HG03565 (cell line): ENCODE data around the gene CEP19.

Source experiments
- ATAC-seq: cut with Tn5 transposase; IDR thresholded peaks from one replicate; pipeline ENCODE4 v1.9.1; 2021; ENCODE audit warnings: mild to moderate bottlenecking, moderate library complexity; ENCODE audit not compliant: unreplicated experiment

CEP19 gene

DNA sequence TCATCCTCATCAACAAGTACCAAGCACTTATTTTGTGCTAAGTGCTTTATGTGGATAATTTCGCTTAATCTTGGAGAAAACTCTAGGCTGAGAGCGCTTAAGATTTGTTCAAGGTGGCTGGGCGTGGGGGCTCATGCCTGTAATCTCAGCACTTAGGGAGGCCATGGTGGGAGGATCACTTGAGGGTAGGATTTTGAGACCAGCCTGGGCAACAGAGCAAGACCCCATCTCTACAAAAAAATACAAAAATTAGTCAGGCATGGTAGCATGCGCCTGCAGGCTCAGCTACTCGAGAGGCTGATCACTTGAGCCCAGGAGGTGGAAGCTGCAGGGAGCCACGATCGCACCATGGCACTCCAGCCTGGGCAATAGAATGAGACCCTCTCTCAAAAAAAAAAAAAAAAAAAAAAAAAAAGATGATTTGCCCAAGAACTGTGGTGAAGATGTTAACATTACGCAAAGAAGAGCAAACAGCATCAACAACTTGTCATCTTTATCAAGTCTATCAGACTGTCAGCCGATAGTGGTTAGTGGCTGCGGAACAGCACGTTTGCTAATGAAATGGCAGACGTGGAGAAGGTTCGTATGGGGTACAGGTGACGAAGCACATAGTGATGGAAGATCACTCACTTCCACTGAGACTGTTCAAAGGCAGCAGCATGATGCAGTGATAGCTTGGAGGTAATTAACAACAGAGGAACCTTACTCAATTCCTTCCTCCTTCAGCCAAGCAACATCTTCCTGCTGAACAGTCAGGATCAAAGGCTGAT, 44.8 kb downstream of the CEP19 start:
- ATAC-seq = no peak

GRCh38 chr3:196666001-196666867, 45.8 kb downstream of the CEP19 start:
- ATAC-seq = no peak

GRCh38 chr3:196662711-196663571, 49.1 kb downstream of the CEP19 start:
- ATAC-seq = no peak

GRCh38 chr3:196662033-196662432, 50.0 kb downstream of the CEP19 start:
- ATAC-seq = no peak

DNA sequence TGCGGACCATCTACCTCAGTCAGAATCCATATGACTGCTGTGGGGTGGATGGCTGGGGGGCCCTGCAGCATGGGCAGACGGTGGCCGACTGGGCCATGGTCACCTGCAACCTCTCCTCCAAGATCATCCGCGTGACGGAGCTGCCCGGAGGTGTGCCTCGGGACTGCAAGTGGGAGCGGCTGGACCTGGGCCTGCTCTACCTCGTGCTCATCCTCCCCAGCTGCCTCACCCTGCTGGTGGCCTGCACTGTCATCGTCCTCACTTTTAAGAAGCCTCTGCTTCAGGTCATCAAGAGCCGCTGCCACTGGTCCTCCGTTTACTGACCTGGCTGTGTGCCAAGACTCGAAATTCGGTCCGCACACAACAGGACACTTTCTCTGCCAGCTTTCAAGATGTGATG, 50.6 kb downstream of the CEP19 start:
- ATAC-seq = no peak

- no peak for ATAC-seq
Observed at GRCh38 chr3:196660381-196661166, 51.5 kb downstream of the CEP19 start.

- no peak for ATAC-seq
Observed at GRCh38 chr3:196659901-196660351, 52.1 kb downstream of the CEP19 start.
